HUES6 (cell line): ENCODE data around the gene SNRNP40.

Source experiments
- H3K27ac ChIP-seq: 2 replicates; pipeline ENCODE4 v1.7.0; 2013; ENCODE audit warnings: low read depth, mild to moderate bottlenecking, low read length, inconsistent platforms
- H3K27me3 ChIP-seq: 2 replicates; pipeline ENCODE4 v1.6.1; 2013; ENCODE audit warnings: low read length; ENCODE audit not compliant: control insufficient read depth, insufficient read depth
- H3K36me3 ChIP-seq: 2 replicates; pipeline ENCODE4 v1.6.1; 2013; ENCODE audit warnings: low read length; ENCODE audit not compliant: control insufficient read depth, insufficient read depth
- H3K4me1 ChIP-seq: 2 replicates; pipeline ENCODE4 v1.6.1; 2013; ENCODE audit warnings: low read length; ENCODE audit not compliant: control insufficient read depth, insufficient read depth
- H3K4me3 ChIP-seq: 2 replicates; pipeline ENCODE4 v1.5.1; 2013; ENCODE audit warnings: low read depth, low read length
- H3K9ac ChIP-seq: one replicate; pipeline ENCODE4 v1.6.1; 2013; ENCODE audit warnings: mild to moderate bottlenecking, low read length
- H3K9me3 ChIP-seq: 2 replicates; pipeline ENCODE4 v1.6.1; 2013; ENCODE audit warnings: low read depth, low read length; ENCODE audit not compliant: control insufficient read depth, insufficient read depth

The SNRNP40 gene

GRCh38 chr1:31231802-31232201, 64.8 kb downstream of the SNRNP40 start:
- no peaks in the 10 kb centered on the region; the same call in 1 of the 2 replicates for H3K27me3 ChIP-seq
- no peak overlapping the region for H3K4me3 ChIP-seq
- H3K36me3 ChIP-seq, result no peaks in the 10 kb centered on the region
- H3K9ac ChIP-seq, result no peak overlapping the region
- no peaks in the 10 kb centered on the region for H3K9me3 ChIP-seq
- no peak overlapping the region for H3K27ac ChIP-seq
- H3K4me1 ChIP-seq, result peaks cover 4% of the 10 kb centered on the region; the same call in 1 of the 2 replicates

DNA sequence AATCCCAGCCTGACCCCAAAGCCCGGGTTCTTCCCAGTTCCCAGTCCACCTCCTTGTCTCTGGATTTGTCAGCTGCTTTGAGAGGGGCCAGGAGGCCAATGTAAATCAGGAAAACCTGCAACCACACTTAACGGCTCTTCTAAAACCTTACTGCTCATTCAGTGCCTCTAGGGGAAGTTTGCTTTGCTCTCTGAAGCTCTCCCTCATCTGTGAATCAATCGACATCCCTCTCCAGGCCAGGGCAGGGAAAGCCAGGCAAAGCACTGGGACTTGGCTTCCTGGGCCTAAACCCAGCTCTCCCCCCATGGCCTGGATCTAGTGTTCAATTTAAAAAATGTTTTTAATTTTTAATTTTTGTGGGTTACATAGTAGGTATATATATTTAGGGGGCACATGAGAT, 66.2 kb downstream of the SNRNP40 start:
- Histone ChIP-seq H3K36me3 (no peaks in the 10 kb centered on the region), H3K27ac (no peak overlapping the region), H3K4me3 (no peak overlapping the region), H3K4me1 (peaks cover 4% of the 10 kb centered on the region; the same call in 1 of the 2 replicates), H3K9me3 (no peaks in the 10 kb centered on the region), H3K9ac (no peak overlapping the region), H3K27me3 (no peaks in the 10 kb centered on the region)

GRCh38 chr1:31228986-31229385, 67.6 kb downstream of the SNRNP40 start:
- H3K27me3 ChIP-seq, result no peaks in the 10 kb centered on the region
- no peak overlapping the region for H3K9ac ChIP-seq
- no peaks in the 10 kb centered on the region for H3K4me1 ChIP-seq
- no peaks in the 10 kb centered on the region for H3K36me3 ChIP-seq
- H3K9me3 ChIP-seq, result no peaks in the 10 kb centered on the region
- H3K4me3 ChIP-seq, result no peak overlapping the region
- H3K27ac ChIP-seq, result no peak overlapping the region

DNA sequence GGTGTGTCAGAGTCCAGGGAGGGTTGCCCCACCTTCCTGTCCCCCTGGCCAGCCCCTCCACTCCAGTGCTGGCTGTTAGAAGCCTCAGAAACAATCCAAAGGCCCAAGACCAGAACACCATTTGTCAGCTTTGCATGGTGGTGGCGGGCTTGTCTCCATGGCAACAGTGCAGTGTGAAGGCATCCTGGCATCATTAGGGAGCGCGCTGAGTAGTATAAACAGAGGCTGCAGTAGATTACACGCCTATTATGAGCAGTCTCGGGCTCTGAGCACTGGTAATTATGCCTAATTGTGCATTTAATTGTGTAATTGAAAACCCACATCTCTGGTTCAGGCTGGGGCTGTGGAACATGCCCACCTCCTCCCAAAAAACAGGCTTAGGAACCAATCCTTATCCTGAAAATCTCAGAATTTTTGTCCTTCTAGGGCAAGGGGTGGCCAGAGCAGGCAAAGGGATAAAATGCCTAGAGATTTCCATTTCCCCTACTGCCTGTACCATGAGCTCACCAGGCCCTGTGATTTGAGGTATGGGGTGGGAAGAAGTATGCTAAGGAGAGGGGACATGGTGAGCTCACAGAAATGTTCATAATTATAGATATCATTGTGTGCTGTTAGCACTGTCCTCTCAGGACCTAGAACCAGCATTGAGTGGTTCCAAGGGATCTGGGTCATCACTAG, 68.6 kb downstream of the SNRNP40 start:
- Histone ChIP-seq H3K27me3 (no peaks in the 10 kb centered on the region), H3K9ac (no peak overlapping the region), H3K27ac (no peak overlapping the region), H3K9me3 (no peaks in the 10 kb centered on the region), H3K4me1 (no peaks in the 10 kb centered on the region), H3K36me3 (no peaks in the 10 kb centered on the region), H3K4me3 (no peak overlapping the region)

- Histone ChIP-seq H3K9ac (no peak overlapping the region), H3K27ac (no peak overlapping the region), H3K4me3 (no peak overlapping the region), H3K36me3 (no peaks in the 10 kb centered on the region), H3K9me3 (no peaks in the 10 kb centered on the region), H3K27me3 (no peaks in the 10 kb centered on the region), H3K4me1 (no peaks in the 10 kb centered on the region)
These were observed 72.5 kb downstream of the SNRNP40 start for GRCh38 chr1:31224068-31224467.

DNA sequence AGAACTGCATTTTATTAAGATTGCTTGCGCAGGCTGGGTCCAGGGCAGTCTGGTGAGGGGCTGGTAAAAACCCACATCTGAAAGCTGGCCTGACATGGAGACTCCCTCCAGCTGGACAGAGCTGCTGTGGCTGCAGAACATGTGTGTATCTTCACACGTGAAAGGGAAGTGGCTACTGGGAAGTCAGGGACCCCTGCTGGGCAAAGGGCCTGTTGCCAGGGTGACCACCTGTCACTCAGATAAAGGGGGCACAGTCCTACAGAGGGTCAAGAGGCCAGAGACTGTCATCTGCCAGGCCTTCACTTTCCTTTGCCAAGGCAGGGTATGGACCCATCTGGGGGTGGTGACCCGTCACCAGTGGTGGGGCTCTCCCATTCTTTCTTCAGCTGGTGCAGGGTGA, 74.4 kb downstream of the SNRNP40 start:
- Histone ChIP-seq H3K4me1 (no peaks in the 10 kb centered on the region), H3K36me3 (no peaks in the 10 kb centered on the region), H3K9ac (no peak overlapping the region), H3K27me3 (no peaks in the 10 kb centered on the region), H3K9me3 (no peaks in the 10 kb centered on the region), H3K27ac (no peak overlapping the region), H3K4me3 (no peak overlapping the region)

- Histone ChIP-seq H3K9ac (no peak overlapping the region), H3K27me3 (no peaks in the 10 kb centered on the region)
These were observed 75.5 kb downstream of the SNRNP40 start for GRCh38 chr1:31221072-31221471.

GRCh38 chr1:31219489-31219888, 77.1 kb downstream of the SNRNP40 start:
- no peak overlapping the region for H3K27ac ChIP-seq
- H3K4me1 ChIP-seq, result peaks cover 13% of the 10 kb centered on the region
- H3K36me3 ChIP-seq, result no peaks in the 10 kb centered on the region
- H3K9ac ChIP-seq, result no peak overlapping the region
- no peak overlapping the region for H3K4me3 ChIP-seq
- H3K9me3 ChIP-seq, result no peaks in the 10 kb centered on the region
- H3K27me3 ChIP-seq, result no peaks in the 10 kb centered on the region

More at GRCh38 chr1:31221072-31221471, 75.5 kb downstream of the SNRNP40 start:
- H3K36me3 ChIP-seq, result no peaks in the 10 kb centered on the region
- no peaks in the 10 kb centered on the region for H3K9me3 ChIP-seq
- H3K27ac ChIP-seq, result no peak overlapping the region
- peaks cover 4% of the 10 kb centered on the region for H3K4me1 ChIP-seq
- H3K4me3 ChIP-seq, result no peak overlapping the region

GRCh38 chr1:31218705-31219104, 77.9 kb downstream of the SNRNP40 start:
- H3K9me3 ChIP-seq, result no peaks in the 10 kb centered on the region
- no peaks in the 10 kb centered on the region for H3K27me3 ChIP-seq
- H3K27ac ChIP-seq, result no peak overlapping the region
- H3K36me3 ChIP-seq, result no peaks in the 10 kb centered on the region
- H3K4me3 ChIP-seq, result no peak overlapping the region
- H3K9ac ChIP-seq, result no peak overlapping the region
- H3K4me1 ChIP-seq, result peaks cover 13% of the 10 kb centered on the region

GRCh38 chr1:31216016-31216415, 80.6 kb downstream of the SNRNP40 start:
- Histone ChIP-seq H3K4me3 (no peak overlapping the region), H3K9me3 (no peaks in the 10 kb centered on the region), H3K27ac (no peak overlapping the region), H3K4me1 (peaks cover 13% of the 10 kb centered on the region), H3K27me3 (no peaks in the 10 kb centered on the region), H3K9ac (no peak overlapping the region), H3K36me3 (no peaks in the 10 kb centered on the region)

DNA sequence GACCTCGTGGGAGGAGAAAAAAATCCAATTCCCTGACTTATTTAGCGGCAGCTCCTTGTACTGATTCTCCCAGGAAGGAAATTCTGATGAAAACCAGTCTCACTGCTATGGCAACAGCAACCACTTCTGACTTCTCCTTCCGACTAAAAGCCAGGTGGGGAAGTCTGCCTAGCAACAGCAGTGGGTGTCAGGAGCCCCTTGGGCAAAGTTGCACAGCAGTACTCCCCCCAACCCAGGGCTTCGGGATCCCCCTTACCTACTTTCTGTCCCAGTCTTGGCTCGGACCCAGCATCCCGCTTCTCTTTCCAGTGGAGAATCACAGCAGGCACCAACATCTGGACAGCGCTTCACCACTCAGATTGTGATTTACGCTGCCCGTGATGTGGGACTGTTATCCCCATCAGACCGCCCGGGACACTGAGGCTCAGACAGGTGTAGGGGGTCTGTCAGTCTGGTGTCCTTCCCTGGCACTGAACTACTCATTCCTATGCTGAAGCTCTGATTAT, 81.5 kb downstream of the SNRNP40 start:
- H3K4me1 ChIP-seq, result peaks cover 13% of the 10 kb centered on the region
- no peak overlapping the region for H3K9ac ChIP-seq
- H3K9me3 ChIP-seq, result no peaks in the 10 kb centered on the region
- no peak overlapping the region for H3K4me3 ChIP-seq
- no peaks in the 10 kb centered on the region for H3K27me3 ChIP-seq
- no peak overlapping the region for H3K27ac ChIP-seq
- no peaks in the 10 kb centered on the region for H3K36me3 ChIP-seq
